ENCODE data around the gene LRRC74B.

Gene LRRC74B

GRCh38 chr22:21103633-21104032 is 57.9 kb downstream of the LRRC74B start:
- no peak for DNase-seq (ENCODE audit: low read depth in 2 of 2)

- DNase-seq (ENCODE audit: low read depth in 2 of 2) = no peak
Observed at GRCh38 chr22:21104126-21104691, 58.5 kb downstream of the LRRC74B start.

- no peak for DNase-seq (ENCODE audit: low read depth in 2 of 2)
Observed at GRCh38 chr22:21105294-21105693, 59.5 kb downstream of the LRRC74B start.

GRCh38 chr22:21106000-21106399 is 60.3 kb downstream of the LRRC74B start:
- DNase-seq (ENCODE audit: low read depth in 2 of 2) = no peak

GRCh38 chr22:21108379-21109115 is 62.8 kb downstream of the LRRC74B start:
- no peak for DNase-seq (ENCODE audit: low read depth in 2 of 2)

Data from stimulated activated CD8-positive, alpha-beta memory T cell treated with anti-CD3 and anti-CD28 coated beads, Interleukin-7, amount 100 ng/mL, for 1 hour (primary cell).